GM18868 (cell line): ENCODE data around the gene SMIM10L2A.
"Not testable (repeated sequence)": the region's sequence is repeated elsewhere in the genome, so short reads cannot be mapped to it uniquely, and the experiment has no call there.

Experiments
- ATAC-seq: cut with Tn5 transposase; IDR thresholded peaks from one replicate; pipeline ENCODE4 v1.9.1; 2021; ENCODE audit warnings: mild to moderate bottlenecking, moderate library complexity; ENCODE audit not compliant: unreplicated experiment

The SMIM10L2A gene

DNA sequence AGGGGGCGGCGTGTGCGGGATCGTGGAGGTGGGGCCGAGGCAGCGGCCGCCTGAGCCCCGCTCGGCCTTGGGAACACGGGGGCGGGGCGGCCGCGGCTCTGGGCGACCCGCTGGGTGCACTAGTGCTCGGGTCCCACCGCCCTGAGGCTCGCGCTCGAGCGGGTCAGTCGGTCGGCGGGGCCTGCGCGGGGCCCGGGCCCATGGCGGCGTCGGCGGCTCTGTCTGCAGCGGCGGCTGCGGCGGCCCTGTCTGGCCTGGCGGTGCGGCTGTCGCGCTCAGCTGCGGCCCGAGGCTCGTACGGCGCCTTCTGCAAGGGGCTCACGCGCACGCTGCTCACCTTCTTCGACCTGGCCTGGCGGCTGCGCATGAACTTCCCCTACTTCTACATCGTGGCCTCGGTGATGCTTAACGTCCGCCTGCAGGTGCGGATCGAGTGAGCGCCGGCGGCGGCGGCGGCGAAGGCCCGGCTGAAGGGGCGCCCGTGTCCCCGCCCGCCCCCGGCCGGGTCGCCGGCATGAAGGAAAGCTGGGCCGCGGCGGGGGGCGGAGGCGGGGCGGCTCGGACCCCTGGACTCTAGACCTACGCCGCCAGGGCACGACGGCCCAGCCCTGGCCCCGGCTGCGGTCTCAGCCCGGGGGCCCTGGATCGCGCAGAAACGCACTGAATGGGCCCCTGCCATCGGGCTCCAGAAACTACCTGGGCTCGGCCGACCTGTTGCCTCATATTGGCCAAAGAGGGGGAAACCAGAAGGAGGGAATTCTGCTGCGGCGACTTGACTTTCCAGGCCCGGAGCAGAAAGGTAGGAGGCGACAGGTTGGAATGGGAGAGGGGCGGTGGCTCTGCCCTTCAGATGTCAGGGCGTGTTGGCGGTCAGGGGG, at the start of gene SMIM10L2A:
Gene SMIM10L2A (plus strand): TSS at position 13 of the 878 bp plus-strand sequence. CDS start 188 bp downstream, at position 201.
- ATAC-seq: peak; percentile 39

DNA sequence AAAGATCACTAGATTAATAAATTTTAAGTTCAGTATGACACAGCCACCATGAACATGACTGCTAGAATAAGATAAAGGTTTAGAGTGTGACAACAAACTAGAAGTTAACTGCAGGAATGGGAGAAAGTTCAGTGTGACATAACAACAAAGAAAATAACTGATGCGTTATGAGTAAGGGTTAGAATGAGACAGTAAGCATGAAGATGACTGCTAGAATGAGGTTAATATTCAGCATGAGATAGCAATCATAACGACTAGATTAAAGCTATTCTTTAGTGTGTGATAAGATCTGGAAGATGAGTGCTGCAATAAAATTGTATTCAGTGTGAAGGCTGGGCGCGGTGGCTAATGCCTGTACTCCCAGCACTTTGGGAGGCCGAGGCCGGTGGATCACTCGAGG, 48.4 kb upstream of the SMIM10L2A start:
- ATAC-seq: no peak

DNA sequence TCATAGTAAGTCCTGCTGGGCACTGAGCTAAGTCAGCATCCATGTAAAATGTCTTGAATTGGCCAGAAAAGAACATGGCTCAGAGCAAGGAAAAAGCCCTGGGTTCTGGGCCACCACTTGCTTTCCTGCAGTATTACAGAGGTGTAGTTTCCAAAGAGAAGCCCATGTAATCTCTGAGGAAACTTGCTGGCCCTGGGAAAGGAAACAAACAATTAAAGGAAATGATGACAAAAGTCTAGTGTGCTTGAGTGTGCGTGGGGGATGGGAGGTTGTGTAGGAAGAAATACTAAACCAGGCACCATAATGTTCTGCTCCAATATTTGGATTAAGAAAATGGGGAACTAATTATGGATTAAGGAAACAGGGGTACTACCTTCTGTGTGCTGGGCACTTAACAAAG, 39.5 kb upstream of the SMIM10L2A start:
- ATAC-seq: no peak

DNA sequence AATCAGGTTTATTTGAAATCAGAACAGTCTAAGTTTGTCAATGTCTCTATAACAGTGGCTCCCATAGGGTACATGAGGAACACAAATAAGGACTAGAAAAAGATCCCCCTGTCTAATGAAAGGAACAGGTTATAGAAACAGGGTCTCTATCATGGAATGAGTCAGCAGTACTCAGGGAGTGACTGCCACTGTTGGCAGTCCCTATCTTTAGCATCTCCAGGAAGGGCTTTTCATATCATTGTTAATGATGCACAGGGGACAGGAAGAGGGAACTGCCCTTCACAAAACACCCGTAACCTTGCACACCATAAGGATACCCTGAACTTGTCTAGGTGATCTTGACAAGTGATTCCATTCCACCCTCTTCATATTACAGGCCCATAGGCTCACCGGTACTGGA, 38.5 kb upstream of the SMIM10L2A start:
- no peak for ATAC-seq

DNA sequence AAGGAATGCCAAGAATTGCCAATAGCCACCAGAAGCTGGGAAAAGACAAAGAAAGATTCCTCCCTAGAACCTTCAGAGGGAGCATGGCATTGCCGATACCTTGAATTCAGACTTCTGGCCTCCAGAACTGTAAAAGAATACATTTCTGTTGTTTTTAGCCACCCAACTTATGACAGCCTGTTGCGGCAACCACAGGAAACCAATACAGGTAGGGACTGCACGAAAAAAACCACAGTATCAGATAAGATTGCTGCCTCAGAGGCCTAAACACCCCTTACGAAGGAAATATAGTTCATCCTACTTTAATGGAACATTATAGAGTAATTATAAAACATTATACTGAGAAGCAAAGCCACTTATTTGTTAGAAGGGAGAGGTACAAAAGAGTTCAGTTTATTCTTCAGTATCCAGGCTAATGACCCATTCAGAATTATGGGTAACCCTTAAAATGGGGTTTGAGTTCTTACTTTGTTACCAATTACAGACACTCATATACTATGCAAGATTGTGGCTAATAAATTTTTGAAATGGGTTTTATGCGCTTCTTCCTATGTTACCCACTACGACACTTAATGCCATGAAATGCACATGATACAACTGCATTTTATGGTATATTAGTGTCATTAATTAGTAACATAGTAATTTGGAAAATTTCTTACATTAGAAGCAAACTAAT, 37.4 kb upstream of the SMIM10L2A start:
- ATAC-seq: peak; percentile 89

DNA sequence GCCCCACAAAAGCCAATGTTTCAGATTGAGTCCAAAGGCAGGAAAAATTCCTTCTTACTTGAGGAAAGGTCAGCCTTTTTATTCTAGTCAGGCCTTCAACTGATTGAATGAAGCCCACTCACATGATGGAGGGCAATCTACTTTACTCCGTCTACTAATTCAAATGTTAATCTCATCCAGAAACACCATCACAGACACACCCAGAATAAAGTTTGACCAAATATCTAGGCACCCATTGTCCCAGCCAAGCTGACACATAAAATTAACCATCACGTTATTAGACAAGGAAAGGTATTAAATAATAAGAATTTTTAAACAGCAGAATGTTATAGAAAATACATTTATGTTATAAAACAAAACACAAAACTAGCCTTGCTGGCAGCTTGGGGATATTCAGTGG, 32.9 kb upstream of the SMIM10L2A start:
- ATAC-seq: no peak

DNA sequence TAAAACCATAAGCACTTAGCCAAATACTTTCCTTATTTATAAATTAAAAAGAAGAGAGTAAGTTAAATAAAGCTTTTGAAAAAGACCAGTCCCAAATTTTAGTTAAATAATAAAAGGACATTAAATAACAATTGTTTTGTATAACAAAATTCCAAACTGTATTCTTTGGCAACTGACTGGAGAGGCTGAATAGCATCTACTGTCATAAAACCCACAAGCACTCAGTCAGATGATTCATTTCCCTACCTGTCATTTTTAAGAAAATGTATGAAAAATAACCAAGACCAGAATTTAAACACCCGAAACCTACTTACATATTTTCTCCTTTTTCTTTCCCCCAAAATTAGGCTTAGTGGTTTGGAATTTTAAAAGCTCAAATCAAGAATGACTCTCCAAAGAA, 32.5 kb upstream of the SMIM10L2A start:
- no peak for ATAC-seq

DNA sequence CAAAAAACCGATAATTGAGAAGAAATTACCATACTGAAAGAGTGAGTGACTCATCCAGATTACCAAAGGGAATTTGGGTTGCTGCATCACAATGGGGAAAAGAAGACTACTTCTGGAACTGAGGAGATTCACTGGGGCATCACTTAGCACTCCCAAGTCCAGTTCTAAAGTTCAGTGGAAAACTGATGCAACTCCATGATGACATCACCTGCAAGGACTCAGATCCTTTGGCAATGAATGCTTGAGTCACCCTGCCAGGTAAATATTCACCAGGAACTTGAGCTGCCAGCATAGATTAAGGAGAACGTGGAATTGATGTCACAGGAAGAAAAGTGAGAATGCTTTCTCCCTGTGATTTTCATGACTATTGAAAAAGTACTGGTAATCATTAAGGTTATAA, 32.0 kb upstream of the SMIM10L2A start:
- no peak for ATAC-seq

DNA sequence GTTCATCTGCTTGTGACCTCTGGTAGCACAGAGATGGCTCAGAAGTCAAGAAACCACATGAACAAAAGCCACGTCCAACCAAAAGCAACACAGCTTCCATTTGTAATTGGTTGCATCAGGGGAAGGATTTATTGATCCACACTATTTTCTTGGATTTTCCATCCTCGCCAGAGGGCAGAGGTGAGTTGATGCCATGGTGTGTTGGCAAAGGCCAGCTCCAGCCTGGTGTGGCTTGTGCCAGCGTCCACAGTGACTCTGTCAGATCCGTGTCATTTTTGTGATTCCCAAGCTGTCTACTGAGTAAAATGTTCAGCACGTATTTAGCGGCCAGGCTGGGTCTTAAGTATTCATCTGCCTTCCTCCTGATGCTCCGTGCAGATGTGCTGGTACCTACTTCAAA, 30.0 kb upstream of the SMIM10L2A start:
- ATAC-seq: no peak

DNA sequence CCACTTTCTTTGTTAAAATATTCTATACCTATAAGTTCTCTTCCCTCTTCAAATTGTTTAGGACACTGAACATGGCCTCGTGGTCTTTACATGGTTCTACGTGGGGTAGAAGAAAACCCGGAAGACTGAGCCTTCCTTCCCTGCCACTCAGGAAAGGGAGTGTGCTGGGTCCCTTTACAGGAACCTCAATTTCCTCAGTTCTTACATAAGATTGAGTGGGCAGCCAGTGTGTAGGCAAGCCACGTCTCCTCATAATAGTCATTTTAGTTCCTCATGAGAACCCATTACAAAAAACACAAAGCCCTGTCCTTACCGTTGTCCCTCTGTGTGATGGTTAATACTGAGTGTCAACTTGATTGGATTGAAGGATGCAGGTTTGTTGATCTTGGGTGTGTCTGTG, 28.7 kb upstream of the SMIM10L2A start:
- ATAC-seq: no peak

DNA sequence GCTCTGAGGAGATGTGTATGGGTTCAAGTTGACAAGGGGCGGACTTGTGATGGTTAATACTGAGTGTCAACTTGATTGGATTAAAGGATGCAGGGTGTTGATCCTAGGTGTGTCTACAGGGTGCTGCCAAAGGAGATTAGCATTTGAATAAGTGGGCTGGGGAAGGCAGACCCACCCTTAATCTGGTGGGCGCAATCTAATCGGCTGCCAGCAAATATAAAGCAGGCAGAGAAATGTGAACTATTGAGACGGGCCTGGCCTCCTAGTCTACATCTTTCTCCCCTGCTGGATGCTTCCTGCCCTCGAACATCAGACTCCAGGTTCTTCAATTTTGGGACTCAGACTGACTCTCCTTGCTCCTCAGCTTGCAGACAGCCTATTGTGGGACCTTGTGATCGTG, 26.7 kb upstream of the SMIM10L2A start:
- ATAC-seq: no peak

DNA sequence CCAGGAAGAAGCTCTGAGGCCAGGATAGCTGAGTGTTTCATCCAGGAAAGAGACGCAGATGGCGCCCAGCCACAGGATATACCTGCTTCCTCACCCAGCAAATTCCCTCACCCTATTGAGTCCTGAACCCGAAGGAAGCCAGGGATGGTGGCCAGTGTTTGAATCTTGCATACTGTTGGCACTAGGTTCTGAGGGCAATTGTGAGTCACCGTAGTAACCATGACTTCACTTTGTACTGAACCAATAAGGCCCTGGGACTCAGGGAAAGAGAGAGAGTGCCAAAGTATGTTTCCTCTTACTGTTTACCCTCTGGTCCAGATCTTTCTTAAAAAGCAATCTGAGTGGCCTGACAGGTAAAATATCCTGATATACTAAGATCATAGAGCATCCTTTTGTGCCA, 25.6 kb upstream of the SMIM10L2A start:
- ATAC-seq: no peak

DNA sequence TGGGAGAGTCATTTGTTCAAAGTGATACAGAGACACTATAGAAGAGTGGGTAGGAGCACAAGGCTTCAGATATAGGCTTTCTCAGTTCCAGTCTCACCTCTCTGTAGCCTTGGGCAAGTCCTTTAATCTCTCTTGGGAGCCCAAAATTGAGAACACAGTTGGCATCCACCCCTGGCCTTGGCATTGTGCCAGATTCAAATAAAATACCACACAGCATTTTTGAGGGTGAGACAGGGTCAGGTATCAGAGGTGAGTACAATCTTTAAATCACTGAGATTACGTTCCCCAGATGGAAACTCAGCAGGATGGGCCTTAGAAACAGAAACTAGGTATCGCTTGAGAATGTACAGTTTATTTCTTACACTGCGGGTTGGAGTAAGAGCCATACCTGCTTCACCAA, 25.2 kb upstream of the SMIM10L2A start:
- ATAC-seq: no peak

DNA sequence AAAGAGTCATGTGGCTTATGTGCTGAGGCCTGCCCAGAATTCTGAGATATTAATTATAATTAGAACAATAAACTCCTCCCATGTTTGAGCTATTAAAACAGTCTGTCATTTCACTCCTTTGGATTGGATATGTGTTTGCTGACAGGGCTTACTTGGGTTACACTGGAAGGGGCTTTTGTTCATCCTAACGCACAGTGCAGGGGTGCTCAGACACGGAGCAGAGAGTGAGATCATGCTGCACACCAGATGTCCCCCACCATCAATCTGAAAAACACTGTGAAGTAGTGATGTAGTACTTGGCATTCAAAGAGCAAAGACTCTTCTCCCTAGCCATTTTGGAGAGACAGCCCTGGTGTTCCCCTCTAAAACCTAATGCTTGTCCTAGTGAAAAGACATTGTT, 24.1 kb upstream of the SMIM10L2A start:
- no peak for ATAC-seq

DNA sequence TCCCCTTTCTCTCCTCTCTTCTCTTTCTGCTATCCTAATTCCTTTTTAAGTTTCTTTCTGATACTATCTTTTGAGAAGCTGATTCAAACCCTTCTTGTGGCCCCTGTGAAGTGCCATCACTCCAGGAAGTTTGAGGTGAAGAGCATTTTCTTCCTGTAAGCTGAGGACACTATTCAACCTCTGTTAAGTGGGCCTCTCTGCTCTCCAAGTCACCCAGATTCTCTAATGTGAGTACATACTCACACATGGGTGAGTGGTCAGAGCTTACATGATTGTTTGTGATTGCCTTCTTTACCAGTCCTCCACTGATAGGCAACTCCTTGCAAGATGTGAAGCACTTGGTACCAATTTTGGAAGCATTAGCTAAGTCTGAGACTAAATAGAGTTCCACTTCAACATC, 18.4 kb upstream of the SMIM10L2A start:
- ATAC-seq: no peak

DNA sequence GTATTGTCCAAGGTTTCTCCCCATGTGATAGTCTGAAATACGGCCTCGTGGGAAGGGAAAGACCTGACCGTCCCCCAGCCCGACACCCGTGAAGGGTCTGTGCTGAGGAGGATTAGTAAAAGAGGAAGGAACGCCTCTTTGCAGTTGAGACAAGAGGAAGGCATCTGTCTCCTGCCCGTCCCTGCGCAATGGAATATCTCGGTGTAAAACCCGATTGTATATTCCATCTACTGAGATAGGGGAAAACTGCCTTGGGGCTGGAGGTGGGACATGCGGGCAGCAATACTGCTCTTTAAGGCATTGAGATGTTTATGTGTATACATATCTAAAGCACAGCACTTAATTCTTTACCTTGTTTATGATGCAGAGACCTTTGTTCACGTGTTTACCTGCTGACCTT, 15.3 kb upstream of the SMIM10L2A start:
- not testable (repeated sequence) for ATAC-seq

DNA sequence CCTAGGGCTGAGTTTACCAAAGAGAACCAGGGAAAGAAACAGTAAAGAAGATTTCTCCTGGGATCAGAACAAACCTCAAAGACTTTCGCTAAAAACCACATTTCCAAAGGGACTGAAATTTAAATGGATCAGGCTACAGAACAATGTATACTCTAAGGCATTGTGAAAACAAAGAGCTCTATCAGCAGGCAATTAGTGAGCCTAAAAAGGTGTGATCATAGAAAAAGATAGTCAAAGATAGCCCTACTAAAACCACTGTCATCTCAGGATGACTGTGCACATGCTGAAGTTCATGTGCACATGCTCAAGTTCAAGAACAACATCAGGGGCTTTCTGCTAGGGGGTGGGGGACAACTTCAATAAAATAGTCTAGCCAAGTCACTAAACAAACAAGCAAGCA, 12.9 kb upstream of the SMIM10L2A start:
- ATAC-seq: peak; percentile 97

DNA sequence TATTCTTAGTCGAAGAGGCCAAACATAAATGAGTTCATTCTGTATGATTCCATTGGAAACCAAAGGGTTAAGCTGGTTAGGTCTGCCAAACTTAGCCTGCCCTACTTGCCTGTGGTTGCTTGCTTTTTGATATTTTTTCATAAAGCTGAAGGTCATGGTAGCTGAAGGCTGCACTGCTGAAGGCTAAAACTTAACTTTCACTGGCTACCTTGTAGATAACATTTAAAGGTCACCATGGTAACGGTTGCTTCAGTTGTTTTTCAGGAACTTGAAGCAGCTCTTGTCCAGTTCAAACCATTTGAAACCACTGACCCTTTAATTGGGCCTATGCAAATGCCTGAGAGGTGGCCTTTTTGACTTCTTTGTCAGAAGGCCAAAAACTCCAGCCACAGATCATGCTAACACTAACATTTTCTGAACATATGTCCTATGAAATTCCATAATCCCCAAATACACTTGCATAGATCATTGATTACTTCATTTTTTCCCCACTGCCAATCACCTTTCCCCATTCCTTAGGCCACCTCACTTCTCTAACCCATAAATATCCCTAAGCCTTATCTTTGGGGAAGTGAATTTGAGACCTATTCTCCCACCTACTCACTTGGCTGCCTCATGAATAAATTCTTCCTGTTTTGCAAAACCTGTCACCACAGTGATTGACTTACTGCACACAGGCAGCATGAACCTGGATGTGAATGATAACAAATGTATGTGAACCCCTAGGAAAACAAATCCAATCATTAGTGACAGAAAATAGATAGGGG, 10.7 kb upstream of the SMIM10L2A start:
- no peak for ATAC-seq

DNA sequence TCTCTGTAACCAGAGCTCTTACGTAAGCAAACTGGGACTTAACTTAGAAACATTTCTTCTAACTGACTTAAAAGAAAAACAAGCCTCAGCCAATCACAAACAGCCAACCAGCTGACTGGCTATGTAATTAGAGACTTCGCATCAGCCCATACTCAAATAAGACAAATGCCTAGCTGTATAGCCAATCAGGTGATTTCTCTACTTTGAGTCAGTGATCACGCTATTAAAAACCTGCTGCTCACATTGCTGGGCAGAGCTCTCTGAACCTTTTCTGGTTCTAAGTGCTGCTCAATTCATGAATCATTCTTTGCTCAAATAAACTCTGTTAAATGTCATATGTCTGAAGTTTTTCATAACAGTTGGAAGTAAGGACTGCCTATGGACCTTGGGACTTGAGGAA, 9.9 kb upstream of the SMIM10L2A start:
- no peak for ATAC-seq

DNA sequence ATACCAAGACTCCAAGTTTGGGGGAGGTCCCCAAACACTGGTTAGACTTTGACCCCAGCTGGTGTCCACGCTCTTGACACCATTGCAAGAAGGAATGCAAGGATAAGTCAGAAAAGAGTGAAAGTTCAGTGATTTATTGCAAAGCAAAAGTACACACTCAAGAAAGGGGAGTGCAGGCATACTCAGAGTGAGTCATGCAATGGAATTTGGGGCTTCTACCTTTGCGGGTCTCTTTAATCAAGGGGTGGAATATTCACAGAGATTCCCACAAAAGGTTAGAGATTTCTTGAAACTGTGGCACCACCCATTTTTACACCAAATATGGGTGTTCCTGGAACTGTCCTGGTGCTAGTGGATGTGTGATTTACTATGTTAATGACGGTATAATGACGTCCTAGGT, 5.2 kb upstream of the SMIM10L2A start:
- ATAC-seq: no peak

DNA sequence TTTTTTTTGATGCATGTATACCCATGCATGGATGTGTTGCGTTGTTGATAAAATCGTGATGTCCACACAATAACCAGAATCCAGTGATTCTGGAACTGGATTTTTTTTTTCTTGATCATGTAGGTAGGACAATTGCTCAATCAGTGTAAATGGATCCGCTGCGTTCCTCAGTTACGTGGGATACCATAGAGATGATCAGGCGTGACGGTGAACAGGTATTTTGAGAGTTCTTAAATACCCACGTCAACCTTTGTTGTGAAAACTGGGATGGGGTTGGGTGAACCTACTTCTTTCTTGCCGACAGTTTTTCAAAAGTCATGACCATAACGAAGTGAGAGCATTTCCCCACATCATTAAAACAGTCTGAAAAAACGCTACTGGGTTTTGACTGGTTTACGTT, 913 bp upstream of the SMIM10L2A start:
- no peak for ATAC-seq

DNA sequence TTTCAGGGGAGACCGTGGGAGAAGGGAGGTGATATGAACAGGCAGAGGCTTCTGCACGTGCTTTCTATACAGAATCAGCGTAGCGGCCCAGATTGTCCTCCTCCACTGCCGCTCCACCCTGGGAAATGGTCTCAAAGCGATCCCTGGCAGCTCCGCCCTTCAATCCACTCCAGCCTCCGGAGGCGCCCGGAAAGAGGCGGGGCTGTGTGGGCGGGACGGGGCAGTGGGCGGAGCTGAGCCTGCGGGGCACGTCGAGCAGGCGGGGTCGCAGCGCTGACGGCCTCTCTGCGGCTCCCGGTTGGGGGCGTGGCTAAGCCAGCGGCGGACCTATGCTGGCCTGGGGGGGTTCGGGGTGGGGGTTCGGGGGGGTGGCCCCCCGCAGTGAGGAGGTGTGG, 210 bp upstream of the SMIM10L2A start:
- ATAC-seq: peak; percentile 92
